ENCODE measurements around the gene INPP5D. TPM values are rescaled to one million over a fixed set of nuclear protein-coding genes. Genes with fewer than 3 reads are reported as not detected.

INPP5D gene
- total and polyA plus RNA-seq, 2 donors (not counting 1 experiment from before 2014, with no cell fraction given), result 152 to 444 TPM

GRCh38 chr2:233075141-233075965, 15.2 kb downstream of the INPP5D start:
- TF ChIP-seq CTCF (IDR thresholded peaks at IDR 0.05) (no peak), EZH2 (IDR thresholded peaks at IDR 0.05; ENCODE audit: borderline replicate concordance, insufficient read depth, low read depth, low read length, poor library complexity, severe bottlenecking) (no peak)
- CTCF ChIA-PET, result interaction anchor here (0.9 to 2.5 kb wide), 12 partner anchors 10 to 176 kb away, joined by 3 to 25 read pairs (median 5); partner anchors contain the start of genes ATG16L1 and INPP5D
- ATAC-seq (ENCODE audit: low read depth), result no peak
- Mint-ChIP-seq H3K27me3 (no peaks in the 10 kb centered on the region), H3K27ac (no peak overlapping the region), H3K4me3 (no peak overlapping the region), H3K9me3 (ENCODE audit: insufficient read depth) (no peaks in the 10 kb centered on the region), H3K4me1 (peaks cover 49% of the 10 kb centered on the region)
- peaks cover 94% of the 10 kb centered on the region for H3K79me2 ChIP-seq (ENCODE audit: control insufficient read depth, insufficient read depth, low read length)
- DNase-seq, result no peak
- peaks cover 91% of the 10 kb centered on the region in 2 donors for H3K4me1 ChIP-seq (ENCODE audit: control insufficient read depth in 2 of 2, insufficient read depth in 2 of 2, low read length in 2 of 2)
- H2AFZ ChIP-seq (ENCODE audit: insufficient read depth, low read depth, low read length, poor library complexity, severe bottlenecking), result no peak overlapping the region
- H3K4me2 ChIP-seq (replicated peaks; ENCODE audit: low read depth, low read length, poor library complexity, severe bottlenecking), result peak overlapping the region; percentile 81
- H3K9me3 ChIP-seq (ENCODE audit: control extremely low read depth in 1 of 3, control insufficient read depth in 2 of 3, insufficient read depth in 1 of 3, low read length in 2 of 3), result peaks cover 0 to 3% (median 0%) of the 10 kb centered on the region in 3 donors
- H3K9ac ChIP-seq (ENCODE audit: low read length), result peak overlapping the region; percentile 52
- H3K36me3 ChIP-seq (replicated peaks in 1 of 2; ENCODE audit: control extremely low read depth in 1 of 2, control insufficient read depth in 1 of 2, extremely low read depth in 1 of 2, insufficient read depth in 2 of 2, low read length in 1 of 2), result peaks cover 12 to 60% of the 10 kb centered on the region in 2 experiments
- peaks cover 14% of the 10 kb centered on the region for H4K20me1 ChIP-seq (ENCODE audit: control insufficient read depth, insufficient read depth, low read length, poor library complexity, severe bottlenecking)
- POLR2A ChIA-PET, result interaction anchor here (0.5 to 2.7 kb wide), 7 partner anchors 10 to 49 kb away, joined by 4 to 38 read pairs (median 5); partner anchors contain the start of gene INPP5D
- H3K27ac ChIP-seq (ENCODE audit: low read length in 2 of 2), result peak overlapping the region; percentile 77 to 87
- 62% methylated on average over 3 of the region's 6 CpGs for WGBS (ENCODE audit: insufficient coverage)
- peak overlapping the region; percentile 6 to 53 (median 32) for H3K4me3 ChIP-seq (ENCODE audit: control extremely low read depth in 1 of 5, extremely low read depth in 1 of 5, insufficient read depth in 1 of 5, low read depth in 2 of 5, low read length in 4 of 5)
- H3K27me3 ChIP-seq (replicated peaks in 1 of 4; ENCODE audit: control extremely low read depth in 1 of 4, control insufficient read depth in 3 of 4, insufficient read depth in 4 of 4, low read length in 3 of 4), result no peaks in the 10 kb centered on the region
- intact Hi-C loops (cut with micrococcal nuclease), result loop anchor here (1.0 kb wide), 1 partner anchor 9 kb away; no protein-coding TSS in a partner anchor
